SK-N-SH (cell line): ENCODE measurements around the gene CERS6. TPM values are rescaled to one million over a fixed set of nuclear protein-coding genes. Genes with fewer than 3 reads are reported as not detected.

Experiments
- CTCF ChIA-PET: fragments of 300-600, 350-600 bp; formaldehyde crosslinking; extraction: SDS; loops from one replicate; lab custom pipeline; 2021; lab: Yijun Ruan, JAX
- POLR2A ChIA-PET: fragments of 350-600 bp; sonication (Branson Sonifier 250); formaldehyde crosslinking; extraction: SDS; loops from one replicate; lab custom pipeline; 2020; ENCODE audit warnings: antibody characterized with exemption, inconsistent platforms; lab: Yijun Ruan, JAX
- DNase-seq: peaks from one replicate; pipeline ENCODE4 v3.0.0; 2012
- H2AFZ ChIP-seq: fragments of 200-600 bp; sonication (generic); 2 replicates; pipeline ENCODE4 v1.8.1; 2016; ENCODE audit warnings: antibody characterized with exemption, mild to moderate bottlenecking, low read depth
- H3F3A ChIP-seq: fragments of 200-600 bp; sonication (generic); replicated peaks from 2 replicates; pipeline ENCODE3; 2016; ENCODE audit warnings: antibody characterized with exemption, mild to moderate bottlenecking; ENCODE audit not compliant: insufficient read depth
- H3K27ac ChIP-seq, 2 experiments: fragments of 200-500 bp in 1 of 2; fragments of 200-600 bp in 1 of 2; sonication (Bioruptor generic) in 1 of 2; sonication (generic), shearing (Covaris generic) in 1 of 2; 2 replicates each; pipeline versions ENCODE4 v1.5.1 to v1.6.1; 2014 to 2016; ENCODE audit warnings: low read depth in 2 of 2, inconsistent platforms in 1 of 2, low read length in 1 of 2, mild to moderate bottlenecking in 1 of 2, mixed read lengths in 1 of 2
- H3K27me3 ChIP-seq: fragments of 200-600 bp; sonication (generic), shearing (Covaris generic); 2 replicates; pipeline ENCODE4 v1.6.1; 2016; ENCODE audit warnings: mixed run types; ENCODE audit not compliant: insufficient read depth
- H3K36me3 ChIP-seq, 2 experiments: fragments of 200-500 bp in 1 of 2; fragments of 200-600 bp in 1 of 2; sonication (Bioruptor generic) in 1 of 2; sonication (generic) in 1 of 2; replicated peaks in 1 of 2; 2 replicates each; pipeline versions ENCODE3 to v1.5.1; 2014 to 2016; ENCODE audit warnings: low read length in 1 of 2, mild to moderate bottlenecking in 1 of 2; ENCODE audit not compliant: insufficient read depth in 2 of 2, control insufficient read depth in 1 of 2
- H3K4me1 ChIP-seq, 2 experiments: fragments of 200-500 bp in 1 of 2; fragments of 200-600 bp in 1 of 2; sonication (Bioruptor generic) in 1 of 2; sonication (generic), shearing (Covaris generic) in 1 of 2; 2 replicates each; pipeline versions ENCODE4 v1.5.1 to v1.6.1; 2014 to 2016; ENCODE audit warnings: low read depth in 1 of 2, low read length in 1 of 2, mixed run types in 1 of 2; ENCODE audit not compliant: insufficient read depth in 2 of 2, control insufficient read depth in 1 of 2
- H3K4me2 ChIP-seq: fragments of 200-600 bp; sonication (generic), shearing (Covaris generic); 2 replicates; pipeline ENCODE4 v1.6.1; 2017; ENCODE audit warnings: mixed run types
- H3K4me3 ChIP-seq, 2 experiments: fragments of 200-500 bp in 1 of 2; fragments of 200-600 bp in 1 of 2; sonication (Bioruptor generic) in 1 of 2; sonication (generic), shearing (Covaris generic) in 1 of 2; 2 replicates each; pipeline versions ENCODE4 v1.5.1 to v1.8.1; 2014 to 2016; ENCODE audit warnings: low read depth in 2 of 2, inconsistent platforms in 1 of 2, low read length in 1 of 2, mild to moderate bottlenecking in 1 of 2, mixed read lengths in 1 of 2, moderate library complexity in 1 of 2
- H3K79me2 ChIP-seq: fragments of 200-600 bp; sonication (generic); 2 replicates; pipeline ENCODE4 v1.8.1; 2017; ENCODE audit warnings: mild to moderate bottlenecking; ENCODE audit not compliant: insufficient read depth
- H3K9ac ChIP-seq: fragments of 200-600 bp; sonication (generic); 2 replicates; pipeline ENCODE4 v1.6.1; 2017; ENCODE audit warnings: mixed run types
- H3K9me2 ChIP-seq: fragments of 200-600 bp; sonication (generic); 2 replicates; pipeline ENCODE4 v1.6.1; 2017; ENCODE audit warnings: mixed run types
- H3K9me3 ChIP-seq: fragments of 200-600 bp; sonication (generic); 2 replicates; pipeline ENCODE4 v1.6.1; 2017; ENCODE audit warnings: mixed run types, mild to moderate bottlenecking, moderate library complexity
- H4K20me1 ChIP-seq: fragments of 200-600 bp; sonication (generic); 2 replicates; pipeline ENCODE4 v1.6.1; 2017; ENCODE audit warnings: mild to moderate bottlenecking, mixed run types; ENCODE audit not compliant: insufficient read depth
- ELF1 ChIP-seq: IDR thresholded peaks from 2 replicates; pipeline ENCODE4 v1.4.0; 2012
- FOSL2 ChIP-seq: IDR thresholded peaks from 2 replicates; pipeline ENCODE4 v1.4.0; 2012; ENCODE audit warnings: low read depth, mild to moderate bottlenecking, moderate library complexity, borderline replicate concordance
- GATA2 ChIP-seq: sonication (generic); formaldehyde crosslinking; IDR thresholded peaks from 2 replicates; pipeline ENCODE4 v1.5.0; 2020; ENCODE audit warnings: mild to moderate bottlenecking, missing genetic modification reagents
- JUND ChIP-seq: IDR thresholded peaks from 2 replicates; pipeline ENCODE4 v1.4.0; 2012
- RAD21 ChIP-seq: IDR thresholded peaks from 2 replicates; pipeline ENCODE4 v1.6.1; 2012; ENCODE audit warnings: mild to moderate bottlenecking, low read length
- RCOR1 ChIP-seq: fragments of 150-350 bp; IDR thresholded peaks from 2 replicates; pipeline ENCODE4 v1.6.1; 2017; ENCODE audit warnings: antibody characterized with exemption, low read length
- TCF12 ChIP-seq: IDR thresholded peaks from 2 replicates; pipeline ENCODE4 v1.4.0; 2012
- TEAD4 ChIP-seq: IDR thresholded peaks from 2 replicates; pipeline ENCODE4 v1.4.0; 2012; ENCODE audit warnings: mild to moderate bottlenecking, borderline replicate concordance; ENCODE audit not compliant: insufficient read depth
- YY1 ChIP-seq: IDR thresholded peaks from 2 replicates; pipeline ENCODE4 v1.4.0; 2012; ENCODE audit warnings: low read depth, mild to moderate bottlenecking
- WGBS: methylation state at CpG from one replicate; pipeline ENCODE4 v1.1.6; 2017; ENCODE audit warnings: low lambda C conversion rate; 5-methylcytosine and 5-hydroxymethylcytosine counted together
- polyA plus RNA-seq, 3 experiments: library from polyadenylated mRNA; depleted of rRNA; stranded (reverse); fragments of >200 nt; gene quantifications; 2 replicates each; pipeline ENCODE4 v1.2.3, GENCODE V29; 2012
- TF ChIP-seq, protein P1 (sequence below): IDR thresholded peaks from 2 replicates; pipeline ENCODE4 v1.4.0; 2012; ENCODE audit warnings: low read depth, borderline replicate concordance
- TF ChIP-seq, protein P2 (sequence below): IDR thresholded peaks from 2 replicates; pipeline ENCODE4 v1.6.1; 2012; ENCODE audit warnings: mild to moderate bottlenecking, low read depth, low read length, moderate library complexity
- TF ChIP-seq, protein P3 (sequence below): fragments of 150-350 bp; IDR thresholded peaks from 2 replicates; pipeline ENCODE4 v1.6.1; 2017; ENCODE audit warnings: antibody characterized with exemption, low read length, low read depth, borderline replicate concordance

Gene CERS6
- polyA plus RNA-seq, 1 of the 3 experiments (the other 2 are of a cell fraction): 1.8 TPM

DNA sequence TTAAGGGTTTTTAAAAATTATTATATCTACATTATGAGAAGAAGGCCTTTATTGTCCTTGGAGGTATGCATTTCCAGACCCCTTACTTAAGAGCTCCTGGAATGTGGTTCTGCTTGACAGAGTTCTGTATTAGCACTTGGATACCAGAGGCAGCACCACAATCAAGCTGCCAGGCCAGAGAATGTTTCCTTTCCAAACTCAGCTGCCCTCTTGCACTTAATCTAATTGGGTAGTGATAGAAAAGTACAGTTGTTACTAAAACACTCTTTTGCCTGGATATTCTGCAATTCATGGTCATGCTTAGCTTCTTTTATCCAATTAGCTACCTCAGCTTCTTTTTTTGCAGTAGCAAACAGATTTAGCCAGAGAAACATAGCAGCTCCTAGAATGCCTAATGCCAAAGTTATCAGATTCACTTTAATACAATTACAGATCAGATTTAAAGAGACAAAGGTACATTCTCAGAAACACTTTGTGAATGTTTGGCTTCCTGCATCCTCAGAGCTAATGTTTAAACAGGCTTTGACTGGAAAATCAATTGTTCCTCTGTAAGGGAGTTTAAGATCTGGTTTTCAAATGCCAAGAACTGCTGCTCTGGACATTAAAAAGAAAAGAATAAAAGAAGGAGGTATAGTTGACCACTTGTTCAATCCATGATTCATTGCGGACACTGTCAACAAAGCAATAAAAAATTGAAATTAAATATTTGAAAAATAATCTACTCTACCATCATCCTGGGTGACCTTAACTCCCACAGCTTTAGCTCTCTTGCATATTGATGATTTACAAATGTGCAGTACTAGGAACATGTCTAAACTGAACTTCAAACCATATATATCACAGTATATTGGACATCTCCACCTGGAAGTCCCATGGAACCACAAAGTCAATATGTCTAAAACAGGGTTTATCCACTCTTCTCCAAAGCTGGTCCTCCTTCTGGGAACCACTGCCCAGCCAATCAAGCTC, 359.2 kb downstream of the CERS6 start:
- 70% methylated on average over 1 of the region's 1 CpG for WGBS
- Histone ChIP-seq H3K27ac (no peak overlapping the region; a peak in 1 of 4 replicates), H3K9ac (no peak overlapping the region), H3K79me2 (no peaks in the 10 kb centered on the region), H2AFZ (no peak overlapping the region), H3K27me3 (no peaks in the 10 kb centered on the region), H3K36me3 (no peaks in the 10 kb centered on the region), H3K9me2 (no peaks in the 10 kb centered on the region), H3K4me3 (no peak overlapping the region), H3F3A (no peaks in the 10 kb centered on the region), H4K20me1 (no peaks in the 10 kb centered on the region), H3K4me2 (no peak overlapping the region), H3K4me1 (peaks cover 0 to 5% of the 10 kb centered on the region in 2 experiments; a peak in 2 of 4 replicates), H3K9me3 (no peaks in the 10 kb centered on the region)
- POLR2A ChIA-PET: no interaction called here
- CTCF ChIA-PET: interaction anchor here (1.2 kb wide), 1 partner anchor 56 kb away, joined by 3 read pairs; no protein-coding TSS in a partner anchor
- TF ChIP-seq ELF1 (no peak), RAD21 (peak; percentile 9; the same call in 1 of the 2 replicates), YY1 (no peak), TCF12 (no peak), GATA2 (CRISPR knock-in tag) (0 out of 2 replicates have a peak, but pooled peaks have one; percentile 12), RCOR1 (0 out of 2 replicates have a peak, but pooled peaks have one; percentile 7)
- TF ChIP-seq, protein P1, sequence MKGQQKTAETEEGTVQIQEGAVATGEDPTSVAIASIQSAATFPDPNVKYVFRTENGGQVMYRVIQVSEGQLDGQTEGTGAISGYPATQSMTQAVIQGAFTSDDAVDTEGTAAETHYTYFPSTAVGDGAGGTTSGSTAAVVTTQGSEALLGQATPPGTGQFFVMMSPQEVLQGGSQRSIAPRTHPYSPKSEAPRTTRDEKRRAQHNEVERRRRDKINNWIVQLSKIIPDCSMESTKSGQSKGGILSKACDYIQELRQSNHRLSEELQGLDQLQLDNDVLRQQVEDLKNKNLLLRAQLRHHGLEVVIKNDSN: no peak
- no peak for DNase-seq

DNA sequence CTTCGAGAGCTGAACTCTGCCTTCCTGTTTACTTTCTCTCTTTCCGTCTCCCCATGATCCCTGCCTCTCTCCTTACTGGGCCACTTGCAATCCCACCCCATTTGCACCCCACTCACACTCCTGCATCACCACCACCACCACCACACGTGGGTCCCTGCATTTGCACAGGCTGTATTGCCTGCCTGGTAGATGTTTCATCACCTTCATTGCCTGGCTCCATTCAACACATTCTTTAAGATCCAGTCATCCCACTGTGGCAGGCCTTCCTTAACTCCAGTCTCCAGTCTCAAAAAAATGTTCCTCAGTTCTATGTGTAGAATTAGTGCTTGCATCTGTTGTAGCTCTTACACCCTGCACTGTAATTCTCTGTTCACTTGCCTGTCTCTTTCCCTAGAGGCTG, 360.3 kb downstream of the CERS6 start:
- Histone ChIP-seq H3K4me3 (no peak overlapping the region), H3K27me3 (no peaks in the 10 kb centered on the region), H3K9me2 (no peaks in the 10 kb centered on the region), H3K36me3 (no peaks in the 10 kb centered on the region), H3F3A (no peaks in the 10 kb centered on the region), H4K20me1 (no peaks in the 10 kb centered on the region), H3K9me3 (no peaks in the 10 kb centered on the region), H2AFZ (0 out of 2 replicates have a peak overlapping the region, but pooled peaks have one; percentile 35), H3K9ac (no peak overlapping the region), H3K4me2 (no peak overlapping the region), H3K79me2 (no peaks in the 10 kb centered on the region), H3K27ac (no peak overlapping the region), H3K4me1 (peaks cover 0 to 5% of the 10 kb centered on the region in 2 experiments; a peak in 2 of 4 replicates)
- CTCF ChIA-PET: no interaction called here
- whole genome bisulfite sequencing: 58% methylated on average over 3 of the region's 3 CpGs
- TF ChIP-seq, protein P2, sequence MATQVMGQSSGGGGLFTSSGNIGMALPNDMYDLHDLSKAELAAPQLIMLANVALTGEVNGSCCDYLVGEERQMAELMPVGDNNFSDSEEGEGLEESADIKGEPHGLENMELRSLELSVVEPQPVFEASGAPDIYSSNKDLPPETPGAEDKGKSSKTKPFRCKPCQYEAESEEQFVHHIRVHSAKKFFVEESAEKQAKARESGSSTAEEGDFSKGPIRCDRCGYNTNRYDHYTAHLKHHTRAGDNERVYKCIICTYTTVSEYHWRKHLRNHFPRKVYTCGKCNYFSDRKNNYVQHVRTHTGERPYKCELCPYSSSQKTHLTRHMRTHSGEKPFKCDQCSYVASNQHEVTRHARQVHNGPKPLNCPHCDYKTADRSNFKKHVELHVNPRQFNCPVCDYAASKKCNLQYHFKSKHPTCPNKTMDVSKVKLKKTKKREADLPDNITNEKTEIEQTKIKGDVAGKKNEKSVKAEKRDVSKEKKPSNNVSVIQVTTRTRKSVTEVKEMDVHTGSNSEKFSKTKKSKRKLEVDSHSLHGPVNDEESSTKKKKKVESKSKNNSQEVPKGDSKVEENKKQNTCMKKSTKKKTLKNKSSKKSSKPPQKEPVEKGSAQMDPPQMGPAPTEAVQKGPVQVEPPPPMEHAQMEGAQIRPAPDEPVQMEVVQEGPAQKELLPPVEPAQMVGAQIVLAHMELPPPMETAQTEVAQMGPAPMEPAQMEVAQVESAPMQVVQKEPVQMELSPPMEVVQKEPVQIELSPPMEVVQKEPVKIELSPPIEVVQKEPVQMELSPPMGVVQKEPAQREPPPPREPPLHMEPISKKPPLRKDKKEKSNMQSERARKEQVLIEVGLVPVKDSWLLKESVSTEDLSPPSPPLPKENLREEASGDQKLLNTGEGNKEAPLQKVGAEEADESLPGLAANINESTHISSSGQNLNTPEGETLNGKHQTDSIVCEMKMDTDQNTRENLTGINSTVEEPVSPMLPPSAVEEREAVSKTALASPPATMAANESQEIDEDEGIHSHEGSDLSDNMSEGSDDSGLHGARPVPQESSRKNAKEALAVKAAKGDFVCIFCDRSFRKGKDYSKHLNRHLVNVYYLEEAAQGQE: no peak
- TF ChIP-seq JUND: 0 out of 2 replicates have a peak, but pooled peaks have one; percentile 8
- TF ChIP-seq, protein P3, sequence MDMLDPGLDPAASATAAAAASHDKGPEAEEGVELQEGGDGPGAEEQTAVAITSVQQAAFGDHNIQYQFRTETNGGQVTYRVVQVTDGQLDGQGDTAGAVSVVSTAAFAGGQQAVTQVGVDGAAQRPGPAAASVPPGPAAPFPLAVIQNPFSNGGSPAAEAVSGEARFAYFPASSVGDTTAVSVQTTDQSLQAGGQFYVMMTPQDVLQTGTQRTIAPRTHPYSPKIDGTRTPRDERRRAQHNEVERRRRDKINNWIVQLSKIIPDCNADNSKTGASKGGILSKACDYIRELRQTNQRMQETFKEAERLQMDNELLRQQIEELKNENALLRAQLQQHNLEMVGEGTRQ: no peak
- TF ChIP-seq FOSL2: 0 out of 2 replicates have a peak, but pooled peaks have one; percentile 39
- no peak for TF ChIP-seq TEAD4
- POLR2A ChIA-PET: no interaction called here
- no peak for DNase-seq
